HCT116 (cell line): ENCODE data around the gene TNC. TPM values are rescaled to one million over a fixed set of nuclear protein-coding genes. Genes with fewer than 3 reads are reported as not detected.

Experiments used
- ATAC-seq: fragments of 200-7000 bp; cut with Tn5 transposase; 2 replicates; pipeline ENCODE4 v1.9.1; 2020; ENCODE audit warnings: mild to moderate bottlenecking, moderate library complexity
- BruUV-seq: library from RNA; stranded (reverse); fragments of 400-500 nt; replicated peaks from 2 replicates; lab custom pipeline; 2021; lab: Mats Ljungman, UMichigan
- CTCF ChIA-PET: fragments of 300-600 bp; sonication (Branson Sonifier 250); formaldehyde crosslinking; loops from one replicate; lab custom pipeline; 2021; ENCODE audit warnings: antibody characterized with exemption; lab: Charles Lee
- POLR2A ChIA-PET: fragments of 300-600, 350-600 bp; sonication (Branson Sonifier 250); formaldehyde crosslinking; loops from one replicate; lab custom pipeline; 2021; ENCODE audit warnings: antibody characterized with exemption; lab: Charles Lee
- RAD21 ChIA-PET, 2 experiments: fragments of 300-600 bp; sonication (Branson Sonifier 250); formaldehyde crosslinking; loops; one replicate each; lab custom pipeline; 2023; ENCODE audit warnings: low total read pairs in 2 of 2; ENCODE audit not compliant: uncharacterized antibody in 2 of 2, unreplicated experiment in 2 of 2, low non-redundant PET in 1 of 2; lab: Charles Lee
- DNase-seq: peaks from one replicate; pipeline ENCODE4 v3.0.0-alpha.2; 2010; ENCODE audit warnings: low read depth, low spot score
- H2AFZ ChIP-seq: fragments of 200-600 bp; shearing (Covaris generic), sonication (generic); 2 replicates; pipeline ENCODE4 v1.6.1; 2017; ENCODE audit warnings: low read depth, mixed run types, mixed read lengths, antibody characterized with exemption, low read length; ENCODE audit not compliant: poor library complexity, severe bottlenecking
- H3K27ac ChIP-seq: 2 replicates; pipeline ENCODE4 v1.5.1; 2012; ENCODE audit warnings: low read depth, low read length
- H3K27me3 ChIP-seq: fragments of 200-600 bp; sonication (generic); 2 replicates; pipeline ENCODE4 v1.6.1; 2016; ENCODE audit warnings: mixed run types, low read length, mixed read lengths; ENCODE audit not compliant: insufficient read depth
- H3K36me3 ChIP-seq, 2 experiments: fragments of 200-500 bp in 1 of 2; fragments of 200-600 bp in 1 of 2; sonication (Bioruptor generic) in 1 of 2; sonication (generic) in 1 of 2; 2 replicates each; pipeline versions ENCODE4 v1.5.1 to v1.6.1; 2014 to 2016; ENCODE audit warnings: low read length in 2 of 2, inconsistent platforms in 1 of 2, mixed read lengths in 1 of 2, mixed run types in 1 of 2; ENCODE audit not compliant: insufficient read depth in 2 of 2, control insufficient read depth in 1 of 2
- H3K4me1 ChIP-seq, 2 experiments: fragments of 200-600 bp in 1 of 2; sonication (generic) in 1 of 2; 2 replicates each; pipeline versions ENCODE4 v1.5.1 to v1.6.1; 2012 to 2017; ENCODE audit warnings: low read length in 2 of 2, inconsistent platforms in 1 of 2, mild to moderate bottlenecking in 1 of 2, mixed read lengths in 1 of 2, mixed run types in 1 of 2, moderate library complexity in 1 of 2; ENCODE audit not compliant: insufficient read depth in 2 of 2, control insufficient read depth in 1 of 2
- H3K4me2 ChIP-seq: fragments of 200-600 bp; sonication (generic); 2 replicates; pipeline ENCODE4 v1.6.1; 2017; ENCODE audit warnings: mixed run types, low read length, mixed read lengths
- H3K4me3 ChIP-seq, 2 experiments: fragments of 200-600 bp in 1 of 2; sonication (generic) in 1 of 2; replicated peaks in 1 of 2; 2 replicates each; pipeline ENCODE4 v1.5.1; 2011 to 2016; ENCODE audit warnings: low read length in 2 of 2, control low read depth in 1 of 2, low read depth in 1 of 2, mild to moderate bottlenecking in 1 of 2, mixed read lengths in 1 of 2, mixed run types in 1 of 2
- H3K79me2 ChIP-seq: fragments of 200-600 bp; sonication (generic); 2 replicates; pipeline ENCODE4 v1.6.1; 2017; ENCODE audit warnings: mild to moderate bottlenecking, mixed run types, low read length, moderate library complexity, mixed read lengths; ENCODE audit not compliant: insufficient read depth
- H3K9ac ChIP-seq: fragments of 200-600 bp; sonication (generic); 2 replicates; pipeline ENCODE4 v1.6.1; 2016; ENCODE audit warnings: low read length, mixed read lengths
- H3K9me2 ChIP-seq: fragments of 200-600 bp; sonication (generic), shearing (Covaris generic); 2 replicates; pipeline ENCODE4 v1.6.1; 2017; ENCODE audit warnings: mixed run types, mild to moderate bottlenecking, moderate library complexity; ENCODE audit not compliant: insufficient read depth
- H3K9me3 ChIP-seq, 2 experiments: fragments of 200-500 bp in 1 of 2; fragments of 200-600 bp in 1 of 2; sonication (Bioruptor generic) in 1 of 2; sonication (generic) in 1 of 2; 2 replicates each; pipeline ENCODE4 v1.6.1; 2014 to 2017; ENCODE audit warnings: low read length in 2 of 2, mixed read lengths in 2 of 2, inconsistent platforms in 1 of 2, low read depth in 1 of 2, mild to moderate bottlenecking in 1 of 2, mixed run types in 1 of 2, moderate library complexity in 1 of 2; ENCODE audit not compliant: control insufficient read depth in 1 of 2, insufficient read depth in 1 of 2
- H4K20me1 ChIP-seq: fragments of 200-600 bp; sonication (generic), shearing (Covaris generic); 2 replicates; pipeline ENCODE4 v1.6.1; 2017; ENCODE audit warnings: mixed run types, mild to moderate bottlenecking, moderate library complexity; ENCODE audit not compliant: insufficient read depth
- ATF3 ChIP-seq: IDR thresholded peaks from 2 replicates; pipeline ENCODE4 v1.6.1; 2012
- CBX3 ChIP-seq: IDR thresholded peaks from 2 replicates; pipeline ENCODE4 v1.6.1; 2012; ENCODE audit warnings: low read depth
- EGR1 ChIP-seq: IDR thresholded peaks from 2 replicates; pipeline ENCODE4 v1.6.1; 2012; ENCODE audit warnings: low read depth
- ELF1 ChIP-seq: IDR thresholded peaks from 2 replicates; pipeline ENCODE4 v1.6.1; 2012; ENCODE audit warnings: low read depth, borderline replicate concordance
- EZH2 ChIP-seq: fragments of 200-600 bp; sonication (generic); IDR thresholded peaks from 2 replicates; pipeline ENCODE4 v1.6.1; 2017; ENCODE audit warnings: antibody characterized with exemption, mixed run types
- EZH2phosphoT487 ChIP-seq: fragments of 200-600 bp; IDR thresholded peaks from 2 replicates; pipeline ENCODE4 v1.6.1; 2018; ENCODE audit warnings: antibody characterized with exemption, borderline replicate concordance
- FOSL1 ChIP-seq: IDR thresholded peaks from 2 replicates; pipeline ENCODE4 v1.6.1; 2012; ENCODE audit warnings: low read depth
- JUND ChIP-seq: IDR thresholded peaks from 2 replicates; pipeline ENCODE4 v1.6.1; 2012
- POLR2A ChIP-seq: IDR thresholded peaks from 2 replicates; pipeline ENCODE4 v1.7.0; 2011; ENCODE audit warnings: borderline replicate concordance; ENCODE audit not compliant: insufficient read depth, insufficient read length; ENCODE audit errors: extremely low read depth
- POLR2AphosphoS5 ChIP-seq: IDR thresholded peaks from 2 replicates; pipeline ENCODE4 v1.6.1; 2011; ENCODE audit warnings: mild to moderate bottlenecking, low read depth, low read length, moderate library complexity
- RAD21 ChIP-seq: IDR thresholded peaks from 2 replicates; pipeline ENCODE4 v1.6.1; 2012; ENCODE audit warnings: low read depth, mild to moderate bottlenecking
- SP1 ChIP-seq: IDR thresholded peaks from 2 replicates; pipeline ENCODE4 v1.6.1; 2012; ENCODE audit warnings: low read depth
- SRF ChIP-seq: IDR thresholded peaks from 2 replicates; pipeline ENCODE4 v1.6.1; 2012; ENCODE audit warnings: low read depth
- TCF7L2 ChIP-seq: IDR thresholded peaks from 2 replicates; pipeline ENCODE4 v1.7.0; 2011; ENCODE audit warnings: borderline replicate concordance, inconsistent platforms; ENCODE audit not compliant: insufficient read depth, insufficient read length; ENCODE audit errors: extremely low read depth
- YY1 ChIP-seq: IDR thresholded peaks from 2 replicates; pipeline ENCODE4 v1.6.1; 2011; ENCODE audit warnings: low read length, low read depth, moderate library complexity, mild to moderate bottlenecking; ENCODE audit not compliant: insufficient replicate concordance; ENCODE audit errors: extremely low read depth
- ZBTB33 ChIP-seq: IDR thresholded peaks from 2 replicates; pipeline ENCODE4 v1.6.1; 2011; ENCODE audit warnings: mild to moderate bottlenecking, low read length, moderate library complexity; ENCODE audit not compliant: insufficient replicate concordance; ENCODE audit errors: extremely low read depth
- ZFX ChIP-seq: fragments of 450-650 bp; IDR thresholded peaks from 2 replicates; pipeline ENCODE4 v1.6.1; 2017
- ZNF274 ChIP-seq: fragments of 200-500 bp; sonication (Bioruptor generic); IDR thresholded peaks from 2 replicates; pipeline ENCODE4 v1.6.1; 2014; ENCODE audit warnings: mild to moderate bottlenecking, low read depth, low read length, inconsistent platforms
- intact Hi-C: fragments of 100-400 bp; cut with micrococcal nuclease; formaldehyde crosslinking; loops from 2 replicates; pipeline ENCODE4 v1.10.0; 2022
- total RNA-seq: library from RNA; stranded (reverse); gene quantifications from one replicate; pipeline ENCODE4 v1.2.1, GENCODE V29; 2021; ENCODE audit not compliant: unreplicated experiment
- TF ChIP-seq, protein P1 (sequence below): IDR thresholded peaks from 2 replicates; pipeline ENCODE4 v1.6.1; 2012

Gene TNC
- total RNA-seq, 1 experiment from 2014 or later, result 0.49 TPM

DNA sequence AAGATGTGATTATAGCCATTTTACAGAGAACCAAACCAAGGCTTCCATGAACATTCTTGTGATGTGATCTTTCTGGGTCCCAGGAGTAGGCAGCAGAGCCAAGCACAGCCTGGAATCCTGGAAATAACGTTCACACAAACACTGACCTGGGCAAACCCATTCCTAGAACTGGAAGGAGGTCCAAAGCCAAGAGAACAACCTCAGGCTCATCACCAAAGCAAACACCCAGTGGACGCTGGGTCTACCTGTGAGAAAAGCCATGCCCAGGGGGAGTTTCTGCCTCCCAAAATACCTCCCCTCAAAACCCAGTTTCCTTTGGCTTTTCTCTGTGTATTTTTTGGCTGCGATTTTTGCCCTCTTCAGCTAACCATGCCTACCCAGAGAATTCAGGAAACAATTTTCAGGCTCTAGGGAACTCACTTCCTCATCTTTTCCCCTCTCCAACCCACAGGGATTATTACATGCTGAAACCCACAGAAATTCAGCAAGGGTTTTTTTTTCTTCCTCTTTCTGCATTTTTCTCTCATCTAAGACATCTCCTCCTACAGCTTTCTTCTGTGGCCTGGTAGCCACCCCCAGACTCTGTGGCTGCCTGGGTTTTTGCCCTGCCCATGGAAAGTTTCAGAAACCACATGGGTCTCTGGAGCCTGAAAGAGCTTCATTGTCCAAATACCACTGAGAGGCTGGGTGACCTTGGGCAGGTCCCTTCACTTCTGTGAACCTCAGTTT lies 75.0 kb downstream of the TNC start:
- Histone ChIP-seq H3K4me1 (no peaks in the 10 kb centered on the region), H3K27ac (no peak overlapping the region), H2AFZ (no peak overlapping the region), H3K9me3 (no peaks in the 10 kb centered on the region), H3K27me3 (no peaks in the 10 kb centered on the region; the same call in 1 of the 2 replicates), H3K9me2 (no peaks in the 10 kb centered on the region), H3K79me2 (no peaks in the 10 kb centered on the region), H3K4me2 (no peak overlapping the region), H3K4me3 (no peak overlapping the region), H3K9ac (no peak overlapping the region), H4K20me1 (no peaks in the 10 kb centered on the region), H3K36me3 (no peaks in the 10 kb centered on the region)
- ATAC-seq (no peak), DNase-seq (no peak)
- TF ChIP-seq SP1 (no peak), CBX3 (no peak), SRF (no peak), YY1 (no peak), ELF1 (no peak), EGR1 (no peak), ZFX (no peak), POLR2A (no peak), ATF3 (no peak), JUND (no peak), EZH2phosphoT487 (no peak), ZNF274 (no peak), FOSL1 (no peak), POLR2AphosphoS5 (no peak), RAD21 (no peak), ZBTB33 (no peak), EZH2 (no peak), TCF7L2 (no peak)
- TF ChIP-seq, protein P1, sequence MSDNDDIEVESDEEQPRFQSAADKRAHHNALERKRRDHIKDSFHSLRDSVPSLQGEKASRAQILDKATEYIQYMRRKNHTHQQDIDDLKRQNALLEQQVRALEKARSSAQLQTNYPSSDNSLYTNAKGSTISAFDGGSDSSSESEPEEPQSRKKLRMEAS, result no peak
- RAD21 ChIA-PET, result no interaction called here
- POLR2A ChIA-PET, result no interaction called here
- no TSS peak for BruUV-seq
- intact Hi-C loops, result no loop called here
- CTCF ChIA-PET, result no interaction called here
